GM12878 (cell line): ENCODE results near the gene RDH12. TPM values are rescaled to one million over a fixed set of nuclear protein-coding genes. Genes with fewer than 3 reads are reported as not detected.

ENCODE experiments used
- BCL11A ChIP-seq: IDR thresholded peaks from 2 replicates; pipeline ENCODE4 v1.6.1; 2011; ENCODE audit warnings: low read depth, low read length
- CEBPZ ChIP-seq: fragments of 150-350 bp; IDR thresholded peaks from 2 replicates; pipeline ENCODE4 v1.6.1; 2016; ENCODE audit warnings: low read depth, low read length
- E2F4 ChIP-seq: IDR thresholded peaks from 2 replicates; pipeline ENCODE4 v1.6.1; 2012; ENCODE audit warnings: low read depth, low read length, improper control_type of control experiment
- HDAC2 ChIP-seq: fragments of 200-600 bp; sonication (generic); IDR thresholded peaks from 2 replicates; pipeline ENCODE4 v1.6.1; 2017
- IRF4 ChIP-seq: IDR thresholded peaks from 2 replicates; pipeline ENCODE4 v1.6.1; 2011; ENCODE audit warnings: low read depth, low read length
- SMC3 ChIP-seq: IDR thresholded peaks from 2 replicates; pipeline ENCODE4 v1.6.1; 2011; ENCODE audit warnings: low read length, improper control_type of control experiment, borderline replicate concordance
- SREBF2 ChIP-seq: IDR thresholded peaks from 2 replicates; pipeline ENCODE4 v1.6.1; 2012; ENCODE audit warnings: mild to moderate bottlenecking, low read length
- polyA plus RNA-seq, 11 experiments: library from polyadenylated mRNA; depleted of rRNA in 4 of 11; unstranded in 6 of 11; stranded (reverse) in 5 of 11; fragments of >200 nt; fragmentation: Nextera tagmentation in 4 of 11; fragmentation: Illumina TruSeq in 1 of 11; extraction: Ambion mirVana in 4 of 11; extraction: Trizol in 1 of 11; gene quantifications; 1 replicate in 1 of 11; 2 replicates in 10 of 11; pipeline versions ENCODE4 v1.2.1 to v1.2.3, GENCODE V29; 2011 to 2016; ENCODE audit warnings: inconsistent platforms in 2 of 11, missing spikeins in 2 of 11, low read depth in 1 of 11
- total RNA-seq, 4 experiments: library from RNA; depleted of rRNA in 3 of 4; stranded (reverse); fragments of >200 nt in 3 of 4; fragmentation: Illumina TruSeq in 1 of 4; extraction: Trizol in 1 of 4; gene quantifications; 2 replicates each; pipeline versions ENCODE4 v1.2.1 to v1.2.3, GENCODE V29; 2013 to 2021
- TF ChIP-seq, protein P1 (sequence below): fragments of 450-650 bp; IDR thresholded peaks from 2 replicates; pipeline ENCODE4 v1.6.1; 2017; ENCODE audit warnings: mild to moderate bottlenecking, moderate library complexity
- TF ChIP-seq, protein P2 (sequence below): IDR thresholded peaks from 2 replicates; pipeline ENCODE4 v1.6.1; 2012; ENCODE audit warnings: mild to moderate bottlenecking, low read depth, low read length
- TF ChIP-seq, protein P3 (sequence below): fragments of 450-650 bp; formaldehyde crosslinking; IDR thresholded peaks from 2 replicates; pipeline ENCODE4 v1.4.0; 2020; ENCODE audit warnings: mild to moderate bottlenecking, moderate library complexity

The RDH12 gene
- total and polyA plus RNA-seq, 10 of the 15 experiments (the other 5 are each of a cell fraction or from before 2014, with no cell fraction given): not detected

DNA sequence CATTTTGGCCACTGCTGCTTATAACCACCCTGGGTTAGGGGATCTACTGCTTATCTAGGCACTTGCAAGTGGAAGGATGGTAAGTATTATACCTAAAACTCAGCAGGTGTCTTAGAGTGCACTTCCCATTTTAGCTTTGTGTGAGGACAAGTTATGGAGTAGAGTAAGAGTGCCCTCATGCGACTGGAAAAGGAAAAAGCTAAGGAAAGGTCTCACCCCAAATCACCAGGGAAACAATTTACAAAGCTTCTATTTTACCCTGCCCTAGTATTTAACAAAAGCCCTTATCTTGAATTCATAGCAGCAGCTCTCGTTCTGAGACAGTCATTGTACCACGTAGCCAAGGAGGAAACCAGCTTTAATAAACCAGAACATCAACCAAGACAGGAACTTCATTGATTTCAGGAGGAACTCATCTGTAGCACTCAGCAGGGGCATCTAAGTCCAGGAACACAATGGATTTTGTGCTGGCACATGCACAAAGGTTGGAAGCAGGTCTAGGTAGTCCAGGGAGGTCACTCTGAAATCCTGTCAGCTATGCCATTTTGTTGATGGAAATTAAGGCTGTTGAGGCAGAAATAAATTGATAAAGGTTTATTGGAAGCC is 2.9 kb downstream of the RDH12 start (continued):
- TF ChIP-seq, protein P1, sequence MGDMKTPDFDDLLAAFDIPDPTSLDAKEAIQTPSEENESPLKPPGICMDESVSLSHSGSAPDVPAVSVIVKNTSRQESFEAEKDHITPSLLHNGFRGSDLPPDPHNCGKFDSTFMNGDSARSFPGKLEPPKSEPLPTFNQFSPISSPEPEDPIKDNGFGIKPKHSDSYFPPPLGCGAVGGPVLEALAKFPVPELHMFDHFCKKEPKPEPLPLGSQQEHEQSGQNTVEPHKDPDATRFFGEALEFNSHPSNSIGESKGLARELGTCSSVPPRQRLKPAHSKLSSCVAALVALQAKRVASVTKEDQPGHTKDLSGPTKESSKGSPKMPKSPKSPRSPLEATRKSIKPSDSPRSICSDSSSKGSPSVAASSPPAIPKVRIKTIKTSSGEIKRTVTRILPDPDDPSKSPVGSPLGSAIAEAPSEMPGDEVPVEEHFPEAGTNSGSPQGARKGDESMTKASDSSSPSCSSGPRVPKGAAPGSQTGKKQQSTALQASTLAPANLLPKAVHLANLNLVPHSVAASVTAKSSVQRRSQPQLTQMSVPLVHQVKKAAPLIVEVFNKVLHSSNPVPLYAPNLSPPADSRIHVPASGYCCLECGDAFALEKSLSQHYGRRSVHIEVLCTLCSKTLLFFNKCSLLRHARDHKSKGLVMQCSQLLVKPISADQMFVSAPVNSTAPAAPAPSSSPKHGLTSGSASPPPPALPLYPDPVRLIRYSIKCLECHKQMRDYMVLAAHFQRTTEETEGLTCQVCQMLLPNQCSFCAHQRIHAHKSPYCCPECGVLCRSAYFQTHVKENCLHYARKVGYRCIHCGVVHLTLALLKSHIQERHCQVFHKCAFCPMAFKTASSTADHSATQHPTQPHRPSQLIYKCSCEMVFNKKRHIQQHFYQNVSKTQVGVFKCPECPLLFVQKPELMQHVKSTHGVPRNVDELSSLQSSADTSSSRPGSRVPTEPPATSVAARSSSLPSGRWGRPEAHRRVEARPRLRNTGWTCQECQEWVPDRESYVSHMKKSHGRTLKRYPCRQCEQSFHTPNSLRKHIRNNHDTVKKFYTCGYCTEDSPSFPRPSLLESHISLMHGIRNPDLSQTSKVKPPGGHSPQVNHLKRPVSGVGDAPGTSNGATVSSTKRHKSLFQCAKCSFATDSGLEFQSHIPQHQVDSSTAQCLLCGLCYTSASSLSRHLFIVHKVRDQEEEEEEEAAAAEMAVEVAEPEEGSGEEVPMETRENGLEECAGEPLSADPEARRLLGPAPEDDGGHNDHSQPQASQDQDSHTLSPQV: 0 out of 2 replicates have a peak, but pooled peaks have one; percentile 26
- TF ChIP-seq SMC3 (peak; percentile 84), SREBF2 (no peak), HDAC2 (no peak), IRF4 (no peak), E2F4 (no peak), CEBPZ (no peak), BCL11A (no peak)
- TF ChIP-seq, protein P2, sequence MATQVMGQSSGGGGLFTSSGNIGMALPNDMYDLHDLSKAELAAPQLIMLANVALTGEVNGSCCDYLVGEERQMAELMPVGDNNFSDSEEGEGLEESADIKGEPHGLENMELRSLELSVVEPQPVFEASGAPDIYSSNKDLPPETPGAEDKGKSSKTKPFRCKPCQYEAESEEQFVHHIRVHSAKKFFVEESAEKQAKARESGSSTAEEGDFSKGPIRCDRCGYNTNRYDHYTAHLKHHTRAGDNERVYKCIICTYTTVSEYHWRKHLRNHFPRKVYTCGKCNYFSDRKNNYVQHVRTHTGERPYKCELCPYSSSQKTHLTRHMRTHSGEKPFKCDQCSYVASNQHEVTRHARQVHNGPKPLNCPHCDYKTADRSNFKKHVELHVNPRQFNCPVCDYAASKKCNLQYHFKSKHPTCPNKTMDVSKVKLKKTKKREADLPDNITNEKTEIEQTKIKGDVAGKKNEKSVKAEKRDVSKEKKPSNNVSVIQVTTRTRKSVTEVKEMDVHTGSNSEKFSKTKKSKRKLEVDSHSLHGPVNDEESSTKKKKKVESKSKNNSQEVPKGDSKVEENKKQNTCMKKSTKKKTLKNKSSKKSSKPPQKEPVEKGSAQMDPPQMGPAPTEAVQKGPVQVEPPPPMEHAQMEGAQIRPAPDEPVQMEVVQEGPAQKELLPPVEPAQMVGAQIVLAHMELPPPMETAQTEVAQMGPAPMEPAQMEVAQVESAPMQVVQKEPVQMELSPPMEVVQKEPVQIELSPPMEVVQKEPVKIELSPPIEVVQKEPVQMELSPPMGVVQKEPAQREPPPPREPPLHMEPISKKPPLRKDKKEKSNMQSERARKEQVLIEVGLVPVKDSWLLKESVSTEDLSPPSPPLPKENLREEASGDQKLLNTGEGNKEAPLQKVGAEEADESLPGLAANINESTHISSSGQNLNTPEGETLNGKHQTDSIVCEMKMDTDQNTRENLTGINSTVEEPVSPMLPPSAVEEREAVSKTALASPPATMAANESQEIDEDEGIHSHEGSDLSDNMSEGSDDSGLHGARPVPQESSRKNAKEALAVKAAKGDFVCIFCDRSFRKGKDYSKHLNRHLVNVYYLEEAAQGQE: no peak
- TF ChIP-seq, protein P3, sequence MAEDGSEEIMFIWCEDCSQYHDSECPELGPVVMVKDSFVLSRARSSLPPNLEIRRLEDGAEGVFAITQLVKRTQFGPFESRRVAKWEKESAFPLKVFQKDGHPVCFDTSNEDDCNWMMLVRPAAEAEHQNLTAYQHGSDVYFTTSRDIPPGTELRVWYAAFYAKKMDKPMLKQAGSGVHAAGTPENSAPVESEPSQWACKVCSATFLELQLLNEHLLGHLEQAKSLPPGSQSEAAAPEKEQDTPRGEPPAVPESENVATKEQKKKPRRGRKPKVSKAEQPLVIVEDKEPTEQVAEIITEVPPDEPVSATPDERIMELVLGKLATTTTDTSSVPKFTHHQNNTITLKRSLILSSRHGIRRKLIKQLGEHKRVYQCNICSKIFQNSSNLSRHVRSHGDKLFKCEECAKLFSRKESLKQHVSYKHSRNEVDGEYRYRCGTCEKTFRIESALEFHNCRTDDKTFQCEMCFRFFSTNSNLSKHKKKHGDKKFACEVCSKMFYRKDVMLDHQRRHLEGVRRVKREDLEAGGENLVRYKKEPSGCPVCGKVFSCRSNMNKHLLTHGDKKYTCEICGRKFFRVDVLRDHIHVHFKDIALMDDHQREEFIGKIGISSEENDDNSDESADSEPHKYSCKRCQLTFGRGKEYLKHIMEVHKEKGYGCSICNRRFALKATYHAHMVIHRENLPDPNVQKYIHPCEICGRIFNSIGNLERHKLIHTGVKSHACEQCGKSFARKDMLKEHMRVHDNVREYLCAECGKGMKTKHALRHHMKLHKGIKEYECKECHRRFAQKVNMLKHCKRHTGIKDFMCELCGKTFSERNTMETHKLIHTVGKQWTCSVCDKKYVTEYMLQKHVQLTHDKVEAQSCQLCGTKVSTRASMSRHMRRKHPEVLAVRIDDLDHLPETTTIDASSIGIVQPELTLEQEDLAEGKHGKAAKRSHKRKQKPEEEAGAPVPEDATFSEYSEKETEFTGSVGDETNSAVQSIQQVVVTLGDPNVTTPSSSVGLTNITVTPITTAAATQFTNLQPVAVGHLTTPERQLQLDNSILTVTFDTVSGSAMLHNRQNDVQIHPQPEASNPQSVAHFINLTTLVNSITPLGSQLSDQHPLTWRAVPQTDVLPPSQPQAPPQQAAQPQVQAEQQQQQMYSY: no peak
